NB4 (cell line): ENCODE data around the gene SLC41A3.

Source experiments
- DNase-seq: peaks from one replicate; pipeline ENCODE4 v3.0.0; 2010; ENCODE audit warnings: low read depth
- H3K4me3 ChIP-seq: one replicate; pipeline ENCODE4 v1.5.1; 2011; ENCODE audit warnings: mild to moderate bottlenecking, low read depth, low read length, moderate library complexity
- MYC ChIP-seq: IDR thresholded peaks from 2 replicates; pipeline ENCODE4 v1.6.1; 2011; ENCODE audit warnings: low read depth, low read length
- POLR2A ChIP-seq: IDR thresholded peaks from 2 replicates; pipeline ENCODE4 v1.6.1; 2011; ENCODE audit warnings: mild to moderate bottlenecking; ENCODE audit not compliant: insufficient read length; ENCODE audit errors: extremely low read depth
- TF ChIP-seq, protein P1 (sequence below): IDR thresholded peaks from 2 replicates; pipeline ENCODE4 v1.6.1; 2011; ENCODE audit warnings: low read depth, low read length
- TF ChIP-seq, protein P2 (sequence below): IDR thresholded peaks from one replicate; pipeline ENCODE4 v1.5.1; 2012; ENCODE audit warnings: low read depth, low read length

SLC41A3 gene

DNA sequence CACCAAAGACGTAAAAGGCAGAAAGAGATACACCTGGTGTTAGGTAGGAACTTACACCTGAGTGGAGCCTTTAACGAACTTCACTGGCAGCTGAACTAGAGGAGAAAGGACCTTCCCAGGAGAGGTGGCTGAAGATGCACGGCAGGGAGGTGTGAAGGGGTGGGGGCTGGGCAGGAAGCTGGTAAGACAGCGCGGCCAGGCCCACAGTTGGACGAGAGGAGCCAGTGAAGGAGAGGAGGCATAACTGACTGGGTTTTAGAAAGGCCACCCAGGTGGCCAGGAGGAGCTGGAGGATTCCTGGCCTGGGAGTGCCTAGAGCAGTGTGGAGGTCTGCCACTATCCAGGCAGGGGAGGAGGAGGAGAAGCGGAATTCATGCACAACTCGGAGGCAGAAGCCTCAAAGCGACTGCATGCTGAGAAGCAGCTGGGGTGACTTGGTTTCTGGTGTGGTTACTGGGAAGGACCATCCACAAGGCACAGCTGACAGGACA, 51.9 kb downstream of the SLC41A3 start:
- no peak overlapping the region for H3K4me3 ChIP-seq
- TF ChIP-seq, protein P1, sequence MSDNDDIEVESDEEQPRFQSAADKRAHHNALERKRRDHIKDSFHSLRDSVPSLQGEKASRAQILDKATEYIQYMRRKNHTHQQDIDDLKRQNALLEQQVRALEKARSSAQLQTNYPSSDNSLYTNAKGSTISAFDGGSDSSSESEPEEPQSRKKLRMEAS = no peak
- TF ChIP-seq, protein P2, sequence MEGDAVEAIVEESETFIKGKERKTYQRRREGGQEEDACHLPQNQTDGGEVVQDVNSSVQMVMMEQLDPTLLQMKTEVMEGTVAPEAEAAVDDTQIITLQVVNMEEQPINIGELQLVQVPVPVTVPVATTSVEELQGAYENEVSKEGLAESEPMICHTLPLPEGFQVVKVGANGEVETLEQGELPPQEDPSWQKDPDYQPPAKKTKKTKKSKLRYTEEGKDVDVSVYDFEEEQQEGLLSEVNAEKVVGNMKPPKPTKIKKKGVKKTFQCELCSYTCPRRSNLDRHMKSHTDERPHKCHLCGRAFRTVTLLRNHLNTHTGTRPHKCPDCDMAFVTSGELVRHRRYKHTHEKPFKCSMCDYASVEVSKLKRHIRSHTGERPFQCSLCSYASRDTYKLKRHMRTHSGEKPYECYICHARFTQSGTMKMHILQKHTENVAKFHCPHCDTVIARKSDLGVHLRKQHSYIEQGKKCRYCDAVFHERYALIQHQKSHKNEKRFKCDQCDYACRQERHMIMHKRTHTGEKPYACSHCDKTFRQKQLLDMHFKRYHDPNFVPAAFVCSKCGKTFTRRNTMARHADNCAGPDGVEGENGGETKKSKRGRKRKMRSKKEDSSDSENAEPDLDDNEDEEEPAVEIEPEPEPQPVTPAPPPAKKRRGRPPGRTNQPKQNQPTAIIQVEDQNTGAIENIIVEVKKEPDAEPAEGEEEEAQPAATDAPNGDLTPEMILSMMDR = no peak
- no peak for TF ChIP-seq MYC
- no peak for DNase-seq

DNA sequence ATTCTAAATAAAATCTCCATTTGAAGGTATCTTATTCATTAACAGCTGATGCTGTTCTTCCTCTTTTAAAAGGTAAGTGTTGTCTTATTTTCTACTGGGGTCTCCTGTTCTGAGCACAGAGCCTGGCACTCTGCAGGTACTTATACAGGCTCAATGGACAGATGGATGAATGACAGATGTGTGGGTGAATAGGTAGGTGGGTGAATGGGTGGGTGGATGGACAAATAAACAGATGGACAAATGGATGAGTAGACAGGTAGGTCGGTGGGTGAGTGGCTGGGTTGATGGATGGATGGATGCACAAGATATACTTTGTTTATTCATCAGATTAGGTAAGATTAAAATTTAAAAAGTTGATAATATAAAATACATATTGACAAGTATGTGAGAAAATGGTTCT, 53.5 kb downstream of the SLC41A3 start:
- H3K4me3 ChIP-seq = no peak overlapping the region
- DNase-seq = no peak
- no peak for TF ChIP-seq MYC
- TF ChIP-seq, protein P2 = no peak
- TF ChIP-seq POLR2A = no peak
- TF ChIP-seq, protein P1 = no peak

DNA sequence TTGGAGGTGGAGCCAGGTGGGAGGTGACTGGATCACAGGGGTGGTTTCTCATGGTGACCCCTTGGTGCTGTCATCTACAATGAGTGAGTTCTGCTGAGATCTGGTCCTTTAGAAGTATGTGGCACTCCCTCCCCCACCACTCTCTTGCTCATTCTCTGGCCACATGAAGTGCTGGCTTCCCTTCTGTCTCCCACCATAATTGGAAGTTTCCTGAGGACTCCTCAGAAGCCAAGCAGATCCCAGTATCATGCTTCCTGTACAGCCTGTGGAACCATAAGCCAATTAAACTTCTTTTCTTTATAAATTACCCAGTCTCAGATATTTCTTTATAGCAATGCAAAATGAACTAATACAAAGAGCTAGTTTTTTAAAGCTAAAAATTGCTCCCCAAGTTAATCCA, 54.7 kb downstream of the SLC41A3 start:
- no peak for DNase-seq
- TF ChIP-seq, protein P2 = no peak
- TF ChIP-seq MYC (no peak), POLR2A (no peak)
- TF ChIP-seq, protein P1 = no peak
- H3K4me3 ChIP-seq = no peak overlapping the region

DNA sequence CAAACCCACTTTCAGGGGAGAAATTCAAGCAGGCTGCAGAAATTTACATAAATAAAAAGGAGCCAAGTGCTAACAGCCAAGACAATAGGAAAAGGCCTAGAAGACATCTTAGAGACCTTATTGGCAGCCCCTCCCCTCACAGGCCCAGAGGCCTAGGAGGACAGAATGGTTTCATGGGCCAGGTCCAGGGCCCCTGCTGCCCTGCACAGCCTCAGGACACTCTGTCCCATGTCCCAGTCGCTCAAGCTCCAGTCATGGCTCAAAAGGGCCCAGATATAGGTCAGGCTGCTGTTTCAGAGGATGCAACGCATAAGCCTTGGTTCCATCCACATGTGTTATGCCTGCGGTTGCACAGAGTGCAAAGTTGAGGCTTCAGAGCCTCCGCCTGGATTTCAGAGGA, 55.8 kb downstream of the SLC41A3 start:
- no peak for DNase-seq
- TF ChIP-seq MYC (no peak), POLR2A (no peak)
- TF ChIP-seq, protein P1 = no peak
- TF ChIP-seq, protein P2 = no peak
- H3K4me3 ChIP-seq = no peak overlapping the region

DNA sequence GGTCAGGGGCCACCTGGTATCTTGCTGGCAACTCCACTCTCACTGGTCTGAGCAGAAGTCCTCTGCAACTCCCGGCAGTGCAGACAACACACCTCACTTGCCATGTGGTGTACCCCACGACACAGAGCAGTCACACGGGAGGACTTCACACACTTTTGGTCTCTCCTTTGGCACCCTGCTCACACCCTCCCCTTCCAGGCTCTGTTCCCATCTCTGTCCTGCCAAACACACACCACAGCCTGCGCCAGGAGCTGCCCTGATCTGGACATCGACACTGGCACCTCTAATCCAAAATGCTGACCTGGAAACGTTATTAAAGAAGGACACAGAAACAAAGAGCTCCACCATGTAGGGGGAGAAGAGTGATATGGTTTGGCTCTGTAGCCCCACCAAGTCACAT, 57.2 kb downstream of the SLC41A3 start:
- DNase-seq = no peak
- no peak overlapping the region for H3K4me3 ChIP-seq
- TF ChIP-seq MYC = no peak
- TF ChIP-seq POLR2A = no peak
- TF ChIP-seq, protein P2 = no peak
- TF ChIP-seq, protein P1 = no peak

DNA sequence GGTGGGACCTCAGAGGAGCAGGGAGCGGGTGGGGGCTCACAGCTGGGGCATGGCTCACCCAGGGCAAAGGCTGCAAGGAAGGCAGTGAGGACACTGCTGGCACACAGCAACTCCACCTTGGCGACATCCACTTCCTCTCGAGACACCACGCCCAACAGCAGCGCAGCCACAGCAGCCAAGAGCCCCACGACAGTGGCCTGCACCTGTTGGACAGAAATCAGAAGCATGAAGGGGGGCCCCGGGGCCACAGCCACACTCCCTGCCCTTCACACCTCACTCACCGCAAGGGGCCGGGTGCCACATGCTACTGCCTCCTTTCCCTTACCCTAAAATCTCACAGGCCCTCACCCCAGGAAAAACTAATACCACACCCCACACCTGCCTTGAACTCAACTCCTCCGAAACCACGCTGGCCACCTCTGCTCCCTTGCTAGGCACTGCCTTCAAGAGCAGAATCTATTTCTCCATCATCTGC, 57.6 kb downstream of the SLC41A3 start:
- no peak overlapping the region for H3K4me3 ChIP-seq
- DNase-seq = no peak
- TF ChIP-seq, protein P1 = no peak
- TF ChIP-seq POLR2A = no peak
- TF ChIP-seq MYC = no peak
- TF ChIP-seq, protein P2 = no peak
